ENCODE measurements around the gene HSPB7. TPM values are rescaled to one million over a fixed set of nuclear protein-coding genes. Genes with fewer than 3 reads are reported as not detected.

The HSPB7 gene
- total RNA-seq (2022) (not detected in 2 replicates), Bru-seq, nascent RNA (not detected), BruChase-seq, experiment 1, labeled RNA remaining after a 2-hour chase (not detected), BruChase-seq, experiment 2, labeled RNA remaining after a 6-hour chase (not detected)
- long read RNA-seq, result 0 reads

- no peaks in the 10 kb centered on the region for H3K4me1 Mint-ChIP-seq (ENCODE audit: low read depth, unreplicated experiment)
- no peaks in the 10 kb centered on the region for H3K27me3 ChIP-seq (replicated peaks; ENCODE audit: control insufficient read depth, insufficient read depth, low read length)
- CTCF ChIA-PET, result no interaction called here
These were observed at the start of gene HSPB7 for GRCh38 chr1:16017461-16018303. Gene HSPB7, minus strand, starts transcription at chr1:16018043. Its CDS starts 80 bp downstream, at chr1:16017963.

GRCh38 chr1:16067127-16067768, 49.4 kb upstream of the HSPB7 start:
- no peak for TF ChIP-seq CTCF (IDR thresholded peaks at IDR 0.05; ENCODE audit: insufficient read depth in 1 of 2, low read depth in 1 of 2, low read length in 1 of 2, severe bottlenecking in 1 of 2, unreplicated experiment in 1 of 2)
- intact Hi-C loops (cut with micrococcal nuclease; ENCODE audit: unreplicated experiment), result no loop called here
- peaks cover 11% of the 10 kb centered on the region for H3K4me1 ChIP-seq
- no peak overlapping the region for H3K4me3 Mint-ChIP-seq (ENCODE audit: unreplicated experiment)
- no peaks in the 10 kb centered on the region for H3K9me3 Mint-ChIP-seq (ENCODE audit: unreplicated experiment)
- ChIA-PET POLR2A (no interaction called here), CTCF (interaction anchor here (1.2 kb wide), 1 partner anchor 12 kb away, joined by 6 read pairs; no protein-coding TSS in a partner anchor)
- no peaks in the 10 kb centered on the region for H3K4me1 Mint-ChIP-seq (ENCODE audit: low read depth, unreplicated experiment)
- H3K9me3 ChIP-seq, result no peaks in the 10 kb centered on the region
- H3K36me3 ChIP-seq (ENCODE audit: control insufficient read depth, insufficient read depth, low read length), result no peaks in the 10 kb centered on the region
- DNase-seq, result peak; percentile 64 to 66
- no TSS peak for BruUV-seq (replicated peaks)
- H3K4me3 ChIP-seq (ENCODE audit: low read depth, low read length), result no peak overlapping the region
- no peaks in the 10 kb centered on the region for H3K36me3 Mint-ChIP-seq (ENCODE audit: insufficient read depth, unreplicated experiment)
- peak overlapping the region; percentile 55 for H3K27ac Mint-ChIP-seq (ENCODE audit: unreplicated experiment)
- H3K27me3 Mint-ChIP-seq (ENCODE audit: insufficient read depth, unreplicated experiment), result no peaks in the 10 kb centered on the region
- H3K27me3 ChIP-seq (replicated peaks; ENCODE audit: control insufficient read depth, insufficient read depth, low read length), result no peaks in the 10 kb centered on the region

More at GRCh38 chr1:16017461-16018303, at the start of gene HSPB7:
- intact Hi-C loops (cut with micrococcal nuclease; ENCODE audit: unreplicated experiment), result no loop called here
- DNase-seq, result no peak
- no TSS peak for BruUV-seq (replicated peaks)
- no peak within 1 kb of the TSS for H3K4me3 ChIP-seq (ENCODE audit: low read depth, low read length)
- Mint-ChIP-seq H3K27me3 (ENCODE audit: insufficient read depth, unreplicated experiment) (no peaks in the 10 kb centered on the region), H3K9me3 (ENCODE audit: unreplicated experiment) (no peaks in the 10 kb centered on the region), H3K4me3 (ENCODE audit: unreplicated experiment) (no peak within 1 kb of the TSS), H3K36me3 (ENCODE audit: insufficient read depth, unreplicated experiment) (no peaks in the 10 kb centered on the region), H3K27ac (ENCODE audit: unreplicated experiment) (no peak within 1 kb of the TSS)
- POLR2A ChIA-PET, result interaction anchor here (0.6 kb wide), 1 partner anchor 283 kb away, joined by 3 read pairs; no protein-coding TSS in a partner anchor
- TF ChIP-seq CTCF (IDR thresholded peaks at IDR 0.05; ENCODE audit: insufficient read depth in 1 of 2, low read depth in 1 of 2, low read length in 1 of 2, severe bottlenecking in 1 of 2, unreplicated experiment in 1 of 2), result no peak
- H3K4me1 ChIP-seq, result no peaks in the 10 kb centered on the region
- H3K9me3 ChIP-seq, result no peaks in the 10 kb centered on the region
- no peaks in the 10 kb centered on the region for H3K36me3 ChIP-seq (ENCODE audit: control insufficient read depth, insufficient read depth, low read length)

- Mint-ChIP-seq H3K27ac (ENCODE audit: unreplicated experiment) (no peak overlapping the region), H3K9me3 (ENCODE audit: unreplicated experiment) (no peaks in the 10 kb centered on the region), H3K4me1 (ENCODE audit: low read depth, unreplicated experiment) (no peaks in the 10 kb centered on the region), H3K27me3 (ENCODE audit: insufficient read depth, unreplicated experiment) (no peaks in the 10 kb centered on the region), H3K4me3 (ENCODE audit: unreplicated experiment) (no peak overlapping the region), H3K36me3 (ENCODE audit: insufficient read depth, unreplicated experiment) (no peaks in the 10 kb centered on the region)
- H3K36me3 ChIP-seq (ENCODE audit: control insufficient read depth, insufficient read depth, low read length), result no peaks in the 10 kb centered on the region
- DNase-seq, result no peak
- H3K4me3 ChIP-seq (ENCODE audit: low read depth, low read length), result no peak overlapping the region
- intact Hi-C loops (cut with micrococcal nuclease; ENCODE audit: unreplicated experiment), result no loop called here
- no peaks in the 10 kb centered on the region for H3K27me3 ChIP-seq (replicated peaks; ENCODE audit: control insufficient read depth, insufficient read depth, low read length)
- no TSS peak for BruUV-seq (replicated peaks)
- peaks cover 11% of the 10 kb centered on the region for H3K4me1 ChIP-seq
- POLR2A ChIA-PET, result no interaction called here
- CTCF ChIA-PET, result no interaction called here
- H3K9me3 ChIP-seq, result no peaks in the 10 kb centered on the region
- no peak for TF ChIP-seq CTCF (IDR thresholded peaks at IDR 0.05; ENCODE audit: insufficient read depth in 1 of 2, low read depth in 1 of 2, low read length in 1 of 2, severe bottlenecking in 1 of 2, unreplicated experiment in 1 of 2)
These were observed 48.4 kb upstream of the HSPB7 start for GRCh38 chr1:16066245-16066644.
